ENCODE results near the gene CARD19. TPM values are rescaled to one million over a fixed set of nuclear protein-coding genes. Genes with fewer than 3 reads are reported as not detected.

Gene CARD19
- total and polyA plus RNA-seq, 9 of the 15 experiments (the other 6 are each of a cell fraction or from before 2014, with no cell fraction given) = 0.90 to 34.9 (median 14.6) TPM

GRCh38 chr9:93092251-93092991 is 3.6 kb upstream of the CARD19 start:
- Histone ChIP-seq H3K27me3 (ENCODE audit: control insufficient read depth in 2 of 2, insufficient read depth in 2 of 2, low read length in 2 of 2) (no peaks in the 10 kb centered on the region), H3K9ac (ENCODE audit: insufficient read depth in 1 of 2, low read depth in 2 of 2, low read length in 2 of 2) (no peak overlapping the region), H3K27ac (ENCODE audit: extremely low read depth, low read depth, low read length) (no peak overlapping the region), H3K79me2 (ENCODE audit: control insufficient read depth, insufficient read depth, low read length) (no peaks in the 10 kb centered on the region; the same call in 2 of the 3 replicates), H3K4me3 (no peak overlapping the region), H3K4me2 (ENCODE audit: insufficient read depth, low read length) (no peak overlapping the region), H4K20me1 (replicated peaks; ENCODE audit: control insufficient read depth, insufficient read depth, low read length) (no peaks in the 10 kb centered on the region), H2AFZ (ENCODE audit: low read depth, low read length) (no peak overlapping the region), H3K9me3 (replicated peaks; ENCODE audit: control insufficient read depth, insufficient read depth, low read depth, low read length) (no peaks in the 10 kb centered on the region; the same call in 1 of the 2 replicates), H3K36me3 (ENCODE audit: control insufficient read depth, insufficient read depth, low read length) (no peaks in the 10 kb centered on the region), H3K9me1 (ENCODE audit: control insufficient read depth, insufficient read depth, low read length) (no peaks in the 10 kb centered on the region), H3K4me1 (replicated peaks in 1 of 2; ENCODE audit: control insufficient read depth in 2 of 2, insufficient read depth in 2 of 2, low read length in 2 of 2) (peaks cover 33 to 34% of the 10 kb centered on the region in 2 experiments)
- ATAC-seq (no peak), FAIRE-seq (no peak), DNase-seq (ENCODE audit: extremely low read depth in 1 of 4, low spot score in 3 of 4) (no peak)
- WGBS (ENCODE audit: insufficient coverage, low coverage, missing lambda C conversion rate) = 46% methylated on average over 5 of the region's 7 CpGs
- in situ Hi-C loops (cut with MboI) (no loop called here), intact Hi-C loops (cut with micrococcal nuclease) (no loop called here)
- ChIA-PET POLR2A (interaction anchor here (1.4 kb wide), 1 partner anchor 12 kb away, joined by 3 read pairs; no protein-coding TSS in a partner anchor), CTCF (ENCODE audit: low intra/inter-chr PET ratio) (no interaction called here)
- BruUV-seq (replicated peaks) = no TSS peak
- TF ChIP-seq RBM34 (IDR thresholded peaks at IDR 0.05; ENCODE audit: borderline replicate concordance, insufficient read depth, low read length) = no peak
- TF ChIP-seq MCM7 (IDR thresholded peaks at IDR 0.05) = no peak
- TF ChIP-seq ARNT (IDR thresholded peaks at IDR 0.05) = no peak
- no peak for TF ChIP-seq CUX1 (CRISPR knock-in tag; IDR thresholded peaks at IDR 0.05)
- no peak for TF ChIP-seq SMAD2 (IDR thresholded peaks at IDR 0.05; ENCODE audit: low read depth, low read length)
- TF ChIP-seq HDAC6 (IDR thresholded peaks at IDR 0.05; ENCODE audit: low read depth, low read length) = no peak
- no peak for TF ChIP-seq LCOR (CRISPR knock-in tag; IDR thresholded peaks at IDR 0.05)
- no peak for TF ChIP-seq ZNF717 (CRISPR knock-in tag; IDR thresholded peaks at IDR 0.05)
- TF ChIP-seq ZNF217 (CRISPR knock-in tag; IDR thresholded peaks at IDR 0.05) = no peak
- TF ChIP-seq MXI1 (IDR thresholded peaks at IDR 0.05; ENCODE audit: low read depth, low read length) = no peak
- no peak for TF ChIP-seq ETV6 (IDR thresholded peaks at IDR 0.05; ENCODE audit: borderline replicate concordance in 1 of 2, low read depth in 2 of 2, low read length in 1 of 2)
- TF ChIP-seq ETV6 (CRISPR knock-in tag; IDR thresholded peaks at IDR 0.05; ENCODE audit: borderline replicate concordance) = no peak
- no peak for TF ChIP-seq ZNF57 (CRISPR knock-in tag; IDR thresholded peaks at IDR 0.05)
- no peak for TF ChIP-seq CREB1 (IDR thresholded peaks at IDR 0.05)
- TF ChIP-seq CREB1 (CRISPR knock-in tag; IDR thresholded peaks at IDR 0.05) = no peak
- TF ChIP-seq HNRNPH1 (optimal IDR thresholded peaks at IDR 0.05; ENCODE audit: low read depth, low read length) = no peak

All from K562 (cell line).